NCI-H1105 (cell line): ENCODE results near the gene HCAR2.
"Not testable (repeated sequence)": the region's sequence is repeated elsewhere in the genome, so short reads cannot be mapped to it uniquely, and the experiment has no call there.

Experiments used
- DNase-seq: peaks from one replicate; lab custom pipeline; 2025; lab: John Stamatoyannopoulos, UW

The HCAR2 gene

DNA sequence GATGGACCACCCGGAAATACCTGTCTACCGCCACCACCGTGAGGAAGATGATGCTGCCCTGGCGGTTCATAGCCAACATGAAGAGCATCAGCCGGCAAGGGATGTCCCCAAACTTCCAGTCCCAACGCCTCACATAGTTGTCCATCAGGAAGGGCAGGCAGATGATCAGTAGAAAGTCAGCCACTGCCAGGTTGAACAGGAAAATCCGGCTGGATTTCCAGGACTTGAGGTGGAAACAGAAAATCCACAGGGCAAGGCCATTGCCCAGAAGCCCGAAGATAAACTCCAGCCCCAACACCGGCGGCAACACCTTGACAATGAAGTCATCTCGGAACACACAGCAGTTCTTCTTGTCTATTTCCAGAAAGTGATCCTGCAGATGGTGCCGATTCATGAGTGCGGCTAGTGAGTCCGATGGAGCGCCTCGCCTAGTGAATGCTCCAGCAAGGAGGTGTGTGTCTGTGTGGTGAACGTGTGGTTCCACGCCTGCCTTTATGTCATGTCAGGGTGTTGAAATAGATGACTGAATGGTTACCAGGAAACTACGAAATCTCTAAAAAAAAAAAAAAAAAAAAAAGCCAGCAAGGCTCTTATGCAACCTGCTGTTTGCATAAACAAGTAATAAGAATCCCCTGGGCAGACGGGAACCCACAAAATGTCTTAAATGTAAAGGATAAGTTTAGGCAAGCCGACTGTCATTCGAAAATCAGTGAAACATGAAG, at the start of gene HCAR2:
HCAR2 (minus strand) TSS at position 468 of the 722 bp plus-strand sequence; CDS start at position 394, 74 bp downstream.
- DNase-seq: not testable (repeated sequence)

DNA sequence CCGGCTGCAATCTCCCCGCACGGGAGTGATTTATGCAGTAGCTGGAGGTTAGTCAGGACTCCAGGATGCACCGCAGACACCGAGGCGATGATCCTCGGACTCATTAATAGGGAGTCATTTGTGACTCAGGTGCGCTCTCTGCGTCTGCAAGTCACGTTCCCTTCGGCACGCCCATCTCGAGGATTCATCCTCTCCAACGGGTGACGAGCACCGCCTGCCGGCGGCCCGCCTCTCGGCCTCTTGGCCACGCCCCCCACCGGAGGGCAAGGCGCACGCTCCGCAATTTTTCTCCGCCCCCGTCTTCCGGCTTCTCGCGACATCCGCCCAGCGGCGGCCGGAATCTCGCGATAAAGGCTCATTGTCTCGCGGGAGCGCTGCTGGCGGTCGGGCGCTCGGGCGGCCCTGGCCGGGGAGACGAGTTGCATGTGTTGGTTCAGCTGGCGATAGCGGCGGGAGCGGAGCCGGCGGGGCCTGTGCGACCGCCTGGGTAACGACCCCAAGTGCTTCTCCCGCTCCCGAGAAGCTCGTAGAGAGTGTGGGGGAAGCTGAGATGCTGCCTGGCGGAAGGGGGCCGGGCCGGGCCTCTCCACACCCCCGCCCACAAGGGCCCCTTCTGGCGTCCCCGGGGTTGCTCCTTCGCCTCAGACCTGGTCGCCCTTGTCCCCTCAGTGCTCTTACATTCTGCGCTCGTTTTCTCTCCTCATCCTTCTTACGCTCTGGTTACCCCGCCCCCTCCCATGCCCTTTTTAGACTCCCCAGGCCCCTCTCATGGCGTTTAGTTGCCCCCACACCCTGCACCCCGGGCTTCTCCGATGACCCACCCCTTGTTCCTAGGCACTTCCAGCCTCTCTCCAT, 49.5 kb upstream of the HCAR2 start, which contains the start of gene DENR:
DENR (plus strand) TSS at position 361 of the 855 bp plus-strand sequence. CDS start 878 bp downstream, outside the sequence.
- peak; percentile 98 for DNase-seq

DNA sequence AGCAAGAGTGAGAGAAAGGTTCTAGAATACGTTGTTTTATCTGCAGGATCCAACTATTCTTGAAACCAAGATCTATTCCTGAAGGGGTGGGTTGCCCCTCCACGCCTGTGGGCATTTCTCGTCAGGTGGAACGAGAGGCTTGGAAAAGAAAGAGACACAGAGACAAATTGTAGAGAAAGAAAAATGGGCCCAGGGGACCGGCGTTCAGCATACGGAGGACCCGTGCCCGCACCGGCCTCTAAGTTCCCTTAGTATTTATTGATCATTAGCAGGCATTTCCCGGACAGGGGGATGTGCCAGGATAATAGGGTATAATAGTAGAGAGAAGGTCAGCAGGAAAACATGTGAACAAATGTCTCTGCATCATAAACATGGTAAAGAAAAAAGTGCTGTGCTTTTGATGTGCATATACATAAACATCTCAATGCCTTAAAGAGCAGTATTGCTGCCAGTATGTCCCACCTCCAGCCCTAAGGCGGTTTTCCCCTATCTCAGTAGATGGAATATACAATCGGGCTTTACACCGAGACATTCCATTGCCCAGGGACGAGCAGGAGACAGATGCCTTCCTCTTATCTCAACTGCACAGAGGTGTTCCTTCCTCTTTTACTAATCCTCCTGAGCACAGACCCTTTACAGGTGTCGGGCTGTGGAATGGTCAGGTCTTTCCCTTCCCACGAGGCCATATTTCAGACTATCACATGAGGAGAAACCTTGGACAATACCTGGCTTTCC, 47.8 kb upstream of the HCAR2 start:
- not testable (repeated sequence) for DNase-seq

DNA sequence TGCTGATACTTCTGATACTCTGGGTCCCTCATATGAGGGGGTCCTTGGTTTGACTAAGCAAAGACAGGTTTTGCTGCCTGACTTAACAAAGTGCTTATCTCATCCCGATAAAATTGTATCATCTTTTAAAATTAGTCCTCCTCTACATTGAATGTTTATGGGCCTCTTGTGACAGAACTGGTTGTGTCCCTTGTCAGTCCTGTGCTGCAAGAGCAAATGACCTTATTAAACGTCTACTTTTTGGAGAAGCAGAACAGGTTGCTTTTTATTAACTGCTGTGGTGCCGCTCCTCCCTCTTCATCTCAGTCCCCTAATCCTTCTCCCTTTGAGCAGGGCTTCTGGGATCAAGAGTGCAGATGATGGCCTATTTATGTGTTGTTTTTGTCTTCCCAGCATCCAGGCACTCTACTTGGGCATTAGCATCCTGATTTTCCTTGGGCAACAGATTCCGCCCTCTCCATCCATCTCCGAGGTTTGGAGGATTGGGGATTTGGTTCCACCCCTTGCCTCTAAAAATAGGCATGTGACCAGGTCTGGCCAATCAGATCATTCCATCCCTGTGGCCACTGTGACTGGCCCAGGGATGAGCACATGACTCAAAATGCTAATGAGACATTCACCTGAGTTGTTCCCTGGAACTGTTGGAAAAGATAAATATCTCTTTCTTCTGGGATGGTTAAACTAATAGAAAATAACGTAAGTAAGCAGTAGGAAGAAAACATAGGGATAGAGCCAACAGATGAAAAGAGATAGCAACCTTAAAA, 46.6 kb upstream of the HCAR2 start:
- no peak for DNase-seq

DNA sequence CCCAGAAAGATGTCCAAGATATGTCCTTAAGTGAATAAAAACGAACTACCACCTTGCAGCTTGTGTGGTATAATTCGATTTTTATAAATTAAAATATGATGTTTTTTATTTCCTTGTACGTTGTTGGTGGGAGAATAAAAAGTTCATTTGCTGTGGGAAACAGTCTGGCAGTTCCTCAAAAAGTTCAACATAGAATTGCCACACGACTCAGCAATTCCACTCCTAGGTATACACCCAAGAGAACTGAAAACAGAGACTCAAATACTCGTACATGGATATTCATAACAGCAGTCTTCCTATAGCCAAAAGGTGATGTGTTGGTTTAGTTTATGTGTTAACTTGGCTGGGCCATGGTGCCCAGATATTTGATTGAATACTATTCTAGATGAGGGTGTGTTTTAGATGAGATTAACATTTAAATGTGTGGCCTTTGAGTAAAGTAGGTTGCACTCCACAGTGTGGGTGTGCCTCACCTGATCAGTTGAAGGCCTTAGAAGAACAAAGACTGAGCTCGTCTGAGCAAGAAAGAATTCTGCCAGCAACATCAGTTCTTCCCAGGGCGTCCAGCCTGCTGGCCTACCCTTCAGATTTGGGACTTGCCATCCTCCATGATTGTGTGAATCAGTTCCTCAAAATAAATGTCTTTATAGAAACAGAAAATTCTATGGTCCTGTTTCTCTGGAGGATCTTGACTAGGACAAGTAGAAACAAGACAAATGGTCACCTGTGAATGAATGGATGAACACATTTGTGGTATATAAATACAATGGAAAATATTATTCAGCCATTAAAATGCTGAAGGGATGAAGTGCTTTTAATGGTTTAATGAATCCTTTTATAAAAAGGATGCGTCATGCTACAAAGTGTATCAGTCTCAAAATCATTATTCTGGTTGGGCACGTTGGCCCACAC, 44.3 kb upstream of the HCAR2 start:
- DNase-seq: no peak

DNA sequence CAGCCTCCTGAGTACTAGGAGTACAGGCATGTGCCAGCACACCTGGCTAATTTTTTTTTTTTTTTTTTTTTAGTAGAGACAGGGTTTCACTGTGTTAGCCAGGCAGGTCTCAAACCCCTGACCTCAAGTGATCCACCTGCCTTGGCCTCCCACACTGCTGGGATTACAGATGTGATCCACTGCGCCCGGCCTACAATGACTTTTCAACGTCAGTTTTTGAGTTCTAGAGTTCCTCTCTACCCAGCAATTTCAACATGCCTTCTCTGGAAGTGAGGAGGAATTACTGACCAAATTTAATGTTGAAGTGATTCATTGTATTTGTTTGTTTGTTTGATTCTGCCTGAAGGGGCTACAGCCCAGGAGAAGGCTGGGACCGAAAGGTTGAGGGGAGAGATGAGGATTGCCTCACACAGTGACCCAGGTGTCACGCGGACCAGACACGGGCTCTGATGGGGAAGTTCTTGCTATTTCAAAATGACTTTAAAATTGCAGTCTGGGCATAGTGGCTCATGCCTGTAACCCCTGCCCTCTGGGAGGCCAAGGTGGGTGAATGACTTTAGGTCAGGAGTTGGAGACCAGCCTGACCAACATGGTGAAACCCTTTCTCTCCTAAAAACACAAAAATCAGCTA, 40.9 kb upstream of the HCAR2 start:
- DNase-seq: no peak

DNA sequence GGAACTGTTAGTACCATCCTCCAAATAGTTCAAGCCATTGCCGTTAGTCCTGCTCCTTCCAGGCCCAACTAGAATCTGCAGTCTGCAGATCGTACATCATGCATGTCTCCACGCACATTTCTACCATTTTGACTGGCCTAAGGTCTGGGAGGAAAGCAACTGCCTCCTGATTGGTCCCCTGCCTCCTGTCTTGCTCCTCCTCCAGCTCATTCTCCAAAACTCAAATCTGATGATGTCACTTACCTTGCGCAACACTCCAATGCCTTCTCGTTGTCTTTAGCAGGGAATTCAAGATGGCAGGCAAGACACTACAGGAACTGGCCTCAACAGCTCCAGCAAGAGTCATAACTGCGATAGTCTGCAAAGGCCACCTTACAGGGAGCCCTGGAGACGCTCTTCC, 37.2 kb upstream of the HCAR2 start:
- no peak for DNase-seq

DNA sequence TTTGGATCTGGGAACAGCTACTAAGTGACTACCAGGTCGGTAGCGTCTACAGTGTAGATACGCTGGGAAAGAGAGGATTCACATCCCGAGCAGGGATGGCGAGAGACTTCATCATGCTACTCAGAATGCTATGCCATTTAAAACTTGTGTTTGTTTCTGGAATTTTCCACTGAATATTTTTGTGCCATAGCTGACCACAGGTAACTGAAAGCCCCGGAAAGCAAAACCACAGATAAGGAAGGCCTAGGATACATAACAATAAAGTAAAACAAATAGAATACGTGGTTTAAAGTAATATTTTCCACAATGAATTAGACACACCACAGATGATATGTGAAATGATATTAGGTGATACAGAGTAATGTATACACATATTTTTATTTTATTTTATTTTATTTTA, 35.4 kb upstream of the HCAR2 start:
- DNase-seq: no peak

DNA sequence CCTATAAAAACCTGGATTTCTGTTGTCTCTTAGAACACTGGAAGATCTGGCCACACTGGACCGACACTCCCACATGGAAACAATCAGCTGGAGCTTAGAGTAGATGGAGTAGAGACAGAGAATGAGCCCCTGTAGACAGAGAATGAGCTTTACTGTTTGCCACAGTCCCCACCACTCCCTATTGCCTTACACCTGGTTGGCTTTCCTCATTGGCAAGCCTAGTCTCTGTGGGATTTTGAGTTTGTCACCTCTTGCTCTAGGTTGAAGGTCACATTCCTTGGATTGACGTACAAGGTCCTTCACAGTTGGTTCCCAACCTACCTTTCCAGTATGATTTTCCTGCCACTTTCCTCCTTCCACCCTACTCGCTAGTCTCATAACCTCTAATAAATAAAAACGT, 29.5 kb upstream of the HCAR2 start:
- DNase-seq: no peak

DNA sequence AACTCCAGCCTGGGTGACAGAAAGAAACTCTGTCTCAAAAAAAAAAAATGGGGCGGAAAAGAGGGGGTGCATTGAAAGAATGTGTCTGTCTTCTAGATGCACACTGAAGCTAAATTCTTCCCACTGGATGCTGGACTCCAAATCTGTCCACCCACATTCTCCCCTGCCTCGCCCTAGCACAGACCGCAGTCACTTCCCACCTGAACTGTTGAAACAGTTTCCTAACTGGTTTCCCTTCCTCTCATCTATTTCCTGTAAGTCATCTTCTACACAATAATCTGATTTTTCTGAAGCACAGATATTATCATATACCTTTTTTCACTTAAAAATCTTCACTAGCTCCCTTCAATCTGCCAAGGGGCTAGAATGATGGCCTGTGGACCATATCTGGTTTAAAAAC, 29.0 kb upstream of the HCAR2 start:
- no peak for DNase-seq

DNA sequence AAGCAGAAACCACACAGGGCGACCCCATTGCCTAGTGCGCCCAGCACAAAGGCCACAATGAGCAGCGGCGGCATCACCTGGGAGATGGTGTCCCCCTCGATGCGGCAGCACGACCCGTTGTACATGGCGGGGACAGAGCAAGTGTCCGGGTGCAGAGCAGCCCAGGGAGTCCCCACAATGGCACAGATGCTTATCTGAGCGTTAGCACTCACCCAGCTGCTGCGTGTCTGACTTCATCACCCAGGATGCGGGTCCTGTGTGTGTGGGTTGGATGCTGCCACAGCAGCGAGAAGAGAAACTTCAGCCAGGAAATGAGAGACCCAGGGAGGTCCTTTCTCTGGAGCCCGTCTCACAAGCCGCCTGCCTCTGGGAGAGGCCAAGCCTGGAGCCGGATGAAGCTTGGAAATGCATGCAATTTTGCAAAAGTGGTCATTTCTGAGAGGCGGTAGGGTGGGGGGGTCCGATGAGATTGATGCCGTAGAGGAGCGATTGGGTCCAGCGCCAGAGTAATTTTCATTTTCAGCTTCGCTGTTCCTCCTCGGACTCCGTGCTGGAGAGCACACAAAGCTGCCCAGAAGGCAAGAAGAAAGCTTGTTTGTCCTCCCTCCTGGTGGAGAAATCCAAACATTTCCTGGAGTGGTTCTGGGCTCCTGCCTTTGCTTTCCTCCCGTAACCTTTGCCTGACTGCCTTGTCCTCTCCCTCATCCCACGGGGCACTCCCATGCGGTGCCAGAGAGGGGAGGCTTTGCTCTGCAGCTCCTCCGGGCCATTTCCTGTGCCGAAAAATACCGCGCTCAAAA, 27.3 kb upstream of the HCAR2 start, which contains the start of gene HCAR1:
HCAR1 (minus strand) TSS at position 630 of the 800 bp plus-strand sequence; CDS start at position 125, 505 bp downstream.
- no peak for DNase-seq

DNA sequence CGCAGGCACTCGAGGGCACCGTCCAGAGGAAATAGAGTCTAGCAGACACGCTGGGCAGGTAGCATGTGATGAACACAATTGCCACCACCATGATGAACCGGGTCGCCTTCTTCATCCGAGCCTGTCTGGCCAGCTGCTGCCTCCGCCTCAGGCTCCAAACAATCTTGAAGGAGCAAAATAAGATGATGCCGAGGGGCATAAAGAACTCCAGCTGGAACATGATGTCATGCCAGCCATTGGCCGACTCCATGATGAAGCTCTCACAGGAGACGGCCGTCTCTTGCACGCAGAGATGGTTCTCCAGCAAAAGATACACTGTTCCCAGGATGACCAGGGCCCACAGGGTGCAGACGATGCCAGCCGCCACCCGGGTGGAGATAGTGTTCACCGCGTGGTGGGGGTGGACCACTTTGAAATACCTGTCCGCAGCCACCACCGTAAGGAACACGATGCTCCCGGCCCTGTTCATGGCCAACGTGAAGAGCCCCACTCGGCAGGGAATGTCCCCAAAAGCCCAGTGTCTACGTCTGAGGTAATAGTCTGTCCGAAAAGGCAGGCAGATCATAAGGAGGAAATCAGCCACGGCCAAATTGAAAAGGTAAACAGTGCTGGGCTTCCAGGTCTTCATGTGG, 26.5 kb upstream of the HCAR2 start:
- no peak for DNase-seq

DNA sequence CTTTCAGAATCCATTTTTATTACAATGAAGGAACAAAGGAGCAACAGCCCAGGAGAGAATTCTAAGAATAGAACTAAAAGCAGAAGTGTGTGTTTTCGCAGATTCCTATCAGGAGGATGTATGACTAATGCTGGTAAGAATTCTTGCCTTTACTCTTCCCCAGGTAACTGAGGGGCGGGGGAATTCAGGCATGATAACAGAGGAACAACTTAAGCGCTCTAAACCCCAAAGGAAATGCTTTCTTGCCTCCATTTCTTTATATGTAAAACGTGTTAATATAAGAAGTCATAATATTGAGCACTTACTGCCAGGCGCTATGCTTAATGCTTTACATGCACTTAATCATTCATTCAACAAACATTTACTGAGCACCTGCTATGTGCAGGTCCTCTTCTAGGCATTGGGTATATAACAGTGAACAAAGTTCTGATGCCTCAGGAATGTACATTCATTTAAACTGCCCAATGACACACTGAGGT, 23.0 kb upstream of the HCAR2 start:
- no peak for DNase-seq

DNA sequence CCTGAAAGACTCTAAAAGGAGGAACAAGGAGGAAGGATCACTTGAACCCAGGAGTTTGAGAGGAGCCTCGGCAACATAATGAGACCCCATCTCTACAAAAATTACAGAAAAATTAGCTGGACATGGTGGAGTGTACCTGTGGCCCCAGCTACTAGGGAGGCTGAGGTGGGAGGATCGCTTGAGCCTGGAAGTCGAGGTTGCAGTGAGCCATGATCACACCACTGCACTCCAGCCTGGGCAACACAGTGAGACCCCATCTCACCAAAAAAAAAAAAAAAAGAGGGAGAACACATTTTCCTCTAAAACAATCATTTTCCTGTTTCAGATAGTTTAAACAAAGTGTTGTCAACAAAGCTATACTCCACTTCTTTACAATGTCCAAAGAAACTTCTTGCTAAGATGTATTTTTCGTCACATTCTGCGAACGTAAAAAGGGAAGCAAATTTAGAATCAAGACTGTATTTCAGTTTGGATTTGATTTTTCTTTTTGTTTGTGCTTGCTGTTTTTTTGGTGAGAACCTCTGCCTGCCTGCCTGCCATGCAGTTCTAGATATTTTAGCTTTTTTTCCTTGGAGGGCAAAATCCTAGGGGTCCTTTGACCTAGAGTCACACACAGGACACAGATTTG, 22.4 kb upstream of the HCAR2 start:
- DNase-seq: no peak

DNA sequence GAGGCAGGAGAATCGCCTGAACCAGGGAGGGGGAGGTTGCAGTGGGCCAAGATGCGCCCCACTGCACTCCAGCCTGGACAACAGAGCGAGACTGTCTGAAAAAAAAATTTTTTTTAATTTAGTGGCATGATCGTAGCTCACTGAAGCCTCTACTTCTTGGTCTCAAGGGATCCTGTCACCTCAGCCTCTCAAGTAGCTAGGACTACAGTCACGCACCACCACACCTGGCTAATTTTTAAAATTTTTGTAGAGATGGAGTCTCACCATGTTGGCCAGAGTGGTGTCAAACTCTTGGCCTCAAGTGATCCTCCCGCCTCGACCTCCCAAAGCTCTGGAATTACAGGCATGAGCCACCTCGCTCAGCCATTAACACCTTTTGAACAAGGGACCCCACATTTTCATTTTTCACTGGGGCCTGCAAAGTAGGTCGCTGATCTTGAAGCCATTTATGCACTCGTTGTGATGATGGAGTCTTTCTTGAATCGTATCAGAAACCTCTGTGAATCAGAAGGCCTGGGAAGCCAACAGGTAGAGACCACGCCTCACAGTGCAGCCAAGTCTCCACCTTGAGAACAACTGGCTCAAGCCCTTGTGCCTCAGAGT, 21.6 kb upstream of the HCAR2 start:
- DNase-seq: no peak

DNA sequence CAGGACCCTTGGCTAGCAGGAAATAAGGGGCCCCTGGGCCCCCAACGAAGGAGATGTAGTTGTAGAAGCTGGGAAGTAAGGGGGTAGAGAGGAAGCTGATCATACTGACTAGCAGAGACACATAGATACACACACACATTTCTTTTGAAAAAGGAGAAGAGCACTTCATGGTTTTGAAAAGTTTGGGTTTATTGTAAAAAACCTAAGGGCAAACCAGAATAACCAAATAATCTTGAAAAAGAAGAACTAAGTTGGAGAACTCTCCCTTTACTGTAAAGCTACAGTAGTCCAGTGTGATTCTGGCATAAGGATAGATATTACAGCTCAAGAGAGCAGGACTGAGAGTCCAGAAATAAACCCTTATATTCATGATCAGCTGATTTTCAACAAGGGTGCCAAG, 19.2 kb upstream of the HCAR2 start:
- DNase-seq: no peak

DNA sequence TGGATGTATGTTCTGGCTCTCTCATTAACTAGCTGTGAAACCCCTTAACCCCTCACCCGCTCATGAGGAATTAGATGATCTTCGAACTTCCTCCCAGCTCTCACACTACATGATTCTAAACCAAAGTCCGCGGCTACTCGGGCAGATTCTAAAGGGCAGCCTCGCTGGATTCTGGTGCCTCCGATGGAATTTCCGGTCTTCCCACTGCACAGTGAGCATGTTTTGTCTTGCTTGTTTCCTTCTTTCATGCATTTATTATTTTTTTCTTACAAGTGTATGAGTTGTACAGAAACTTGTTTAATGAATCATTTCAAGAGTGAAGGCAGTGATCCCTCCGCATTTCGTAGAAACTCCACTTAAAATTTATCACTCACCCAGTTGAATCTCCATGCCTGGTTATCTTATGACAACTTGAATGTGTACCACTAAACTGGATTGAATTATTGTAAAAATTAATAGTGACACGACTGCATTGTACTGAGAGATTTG, 17.9 kb upstream of the HCAR2 start:
- DNase-seq: no peak
